Heart right ventricle (tissue), 16 donors: Measurements from ENCODE around the gene SALL3. TPM values are rescaled to one million over a fixed set of nuclear protein-coding genes. Genes with fewer than 3 reads are reported as not detected.

Experiments
- ATAC-seq, 8 donors: fragments of 200-7000 bp; cut with Tn5 transposase; one replicate each; pipeline ENCODE4 v1.9.1; 2020; ENCODE audit warnings: mild to moderate bottlenecking in 8 of 8, moderate library complexity in 8 of 8, moderate number of reproducible peaks in 1 of 8
- DNase-seq, 2 donors: peaks; one replicate each; pipeline ENCODE4 v3.0.0-alpha.2; 2020
- H3K27ac ChIP-seq, 10 donors: fragments of 200-600 bp; sonication (generic) in 2 of 10; one replicate each; pipeline versions ENCODE4 v1.5.0 to v1.8.0; 2020 to 2022; ENCODE audit warnings: mild to moderate bottlenecking in 3 of 10
- H3K27me3 ChIP-seq, 7 donors: fragments of 200-600 bp; one replicate each; pipeline ENCODE4 v1.8.0; 2021 to 2022; ENCODE audit warnings: mild to moderate bottlenecking in 2 of 7
- H3K36me3 ChIP-seq, 9 donors: fragments of 200-600 bp; sonication (generic) in 1 of 9; one replicate each; pipeline versions ENCODE4 v1.5.0 to v1.8.0; 2020 to 2022; ENCODE audit warnings: mild to moderate bottlenecking in 2 of 9
- H3K4me1 ChIP-seq, 9 donors: fragments of 200-600 bp; sonication (generic) in 1 of 9; one replicate each; pipeline versions ENCODE4 v1.5.0 to v1.8.0; 2020 to 2022; ENCODE audit warnings: mild to moderate bottlenecking in 4 of 9
- H3K4me3 ChIP-seq, 10 donors: fragments of 200-600 bp; sonication (generic) in 2 of 10; one replicate each; pipeline versions ENCODE4 v1.5.0 to v1.8.0; 2020 to 2022; ENCODE audit warnings: mild to moderate bottlenecking in 7 of 10, moderate library complexity in 2 of 10
- H3K9me3 ChIP-seq, 11 donors: fragments of 200-600 bp in 10 of 11; sonication (generic) in 2 of 11; one replicate each; pipeline versions ENCODE4 v1.5.0 to v1.8.0; 2013 to 2022; ENCODE audit warnings: mild to moderate bottlenecking in 2 of 11, control low read depth in 1 of 11, moderate library complexity in 1 of 11
- WGBS, 2 donors: extraction: QIAGEN DNeasy Blood & Tissue Kit; methylation state at CpG; one replicate each; pipeline ENCODE4 v1.1.7; 2013; ENCODE audit warnings: inconsistent platforms in 1 of 2; 5-methylcytosine and 5-hydroxymethylcytosine counted together
- intact Hi-C, 10 donors: fragments of 100-400 bp; cut with DNase I; formaldehyde crosslinking; loops; one replicate each; pipeline versions ENCODE4 v1.11.1 to v1.14.2; 2022
- polyA plus RNA-seq, 2 donors: library from polyadenylated mRNA; stranded (reverse); fragments of 200-250 nt; gene quantifications; one replicate each; pipeline ENCODE4 v1.2.3, GENCODE V29; 2013
- total RNA-seq, 10 donors: library from RNA; stranded (reverse); fragmentation: NEBNext Ultra II Directional in 3 of 10; extraction: Animal tissue kit (Norgen Biotek cat#: 25700) in 3 of 10; gene quantifications; one replicate each; pipeline versions ENCODE4 v1.2.1 to v1.2.4, GENCODE V29; 2021 to 2023
- TF ChIP-seq, protein P1 (sequence below), 9 donors: fragments of 200-600 bp; sonication (generic) in 2 of 9; IDR thresholded peaks; one replicate each; pipeline versions ENCODE4 v1.5.0 to v1.8.0; 2021 to 2022; ENCODE audit warnings: antibody characterized with exemption in 9 of 9, mild to moderate bottlenecking in 5 of 9, moderate library complexity in 1 of 9
- donor health status: Arrhythmogenic right ventricular cardiomyopathy.
- donor health status: ischemic (EF 13 %, LVEDD 7.1; RV severe dilation, severe dysfunction).
- donor health status: healthy with polysubstance abuse.
- donor health status: DM: no; HTN: yes; CAD: no.
- donor health status: DM: no; HTN: no; CAD: no.
- donor health status: ischemic (EF 25% LVEDD 6.9; RV normal size, moderate dysfunction).
- donor health status: ischemic (EF 25% LVEDD 5.7; RV mildly dilated, moderate dysfunction).
- donor health status: healthy.
- donor health status: DM: yes; HTN: yes; CAD: no.
- donor health status: Ischemic cardiomyopathy.
- donor health status: ischemic (EF 35%, LVEDD 5.7; RV mildly dilated, moderate dysfunction).
- donor health status: nonischemic (EF 11% LVEDD 7.7; RV severe dilation, severe dysfunction).
- donor health status: DM: yes; HTN: yes; CAD: no.
- donor health status: PGD.
- donor health status: ischemic (EF 29% LVEDD 5.4; RV normal size, mild dysfunction).
- donor health status: nonischemic (EF 23%, LVEDD 6.1; RV moderate dilation, normal function).

The SALL3 gene
- total and polyA plus RNA-seq, 12 donors = 0.06 to 1.2 (median 0.17) TPM; not detected in 1

DNA sequence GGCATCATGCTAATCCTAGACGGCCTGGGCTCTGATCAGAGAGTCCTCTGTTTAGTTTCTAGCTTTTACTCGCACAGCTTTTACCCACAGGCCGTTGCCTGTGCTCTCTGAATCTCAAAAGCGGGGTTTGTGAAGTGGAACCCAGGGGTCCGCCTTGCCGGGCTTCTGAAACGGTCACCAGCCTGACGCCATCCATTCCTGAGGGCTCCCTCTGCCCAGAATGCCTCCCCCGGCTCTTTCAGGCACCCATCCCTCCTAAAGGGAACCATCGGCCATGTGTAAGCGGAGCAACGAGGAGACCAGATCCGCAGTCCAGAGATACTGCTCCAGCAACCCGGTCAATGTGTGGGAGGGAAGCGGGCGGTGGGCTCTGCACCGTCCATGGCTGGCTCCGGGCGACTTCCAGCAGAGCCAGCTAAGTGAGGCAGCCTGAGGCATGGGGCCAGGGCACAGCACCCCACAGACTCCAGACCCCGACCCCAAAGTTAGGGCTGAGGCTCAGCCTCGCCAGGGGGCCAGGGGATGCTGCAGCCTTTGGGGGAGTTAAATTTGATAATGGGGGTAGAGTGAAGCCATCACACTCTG is 28.8 kb downstream of the SALL3 start:
- 88 to 90% methylated on average over 21 of the region's 21 CpGs for WGBS, 2 donors
- Histone ChIP-seq H3K36me3 (no peaks in the 10 kb centered on the region), H3K27ac (no peak overlapping the region), H3K4me3 (no peak overlapping the region), H3K9me3 (peaks cover 0 to 6% (median 0%) of the 10 kb centered on the region in 11 donors), H3K27me3 (peaks cover 0 to 38% (median 15%) of the 10 kb centered on the region in 7 donors), H3K4me1 (no peaks in the 10 kb centered on the region)
- intact Hi-C loops = no loop called here
- TF ChIP-seq, protein P1, sequence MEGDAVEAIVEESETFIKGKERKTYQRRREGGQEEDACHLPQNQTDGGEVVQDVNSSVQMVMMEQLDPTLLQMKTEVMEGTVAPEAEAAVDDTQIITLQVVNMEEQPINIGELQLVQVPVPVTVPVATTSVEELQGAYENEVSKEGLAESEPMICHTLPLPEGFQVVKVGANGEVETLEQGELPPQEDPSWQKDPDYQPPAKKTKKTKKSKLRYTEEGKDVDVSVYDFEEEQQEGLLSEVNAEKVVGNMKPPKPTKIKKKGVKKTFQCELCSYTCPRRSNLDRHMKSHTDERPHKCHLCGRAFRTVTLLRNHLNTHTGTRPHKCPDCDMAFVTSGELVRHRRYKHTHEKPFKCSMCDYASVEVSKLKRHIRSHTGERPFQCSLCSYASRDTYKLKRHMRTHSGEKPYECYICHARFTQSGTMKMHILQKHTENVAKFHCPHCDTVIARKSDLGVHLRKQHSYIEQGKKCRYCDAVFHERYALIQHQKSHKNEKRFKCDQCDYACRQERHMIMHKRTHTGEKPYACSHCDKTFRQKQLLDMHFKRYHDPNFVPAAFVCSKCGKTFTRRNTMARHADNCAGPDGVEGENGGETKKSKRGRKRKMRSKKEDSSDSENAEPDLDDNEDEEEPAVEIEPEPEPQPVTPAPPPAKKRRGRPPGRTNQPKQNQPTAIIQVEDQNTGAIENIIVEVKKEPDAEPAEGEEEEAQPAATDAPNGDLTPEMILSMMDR (IDR thresholded peaks at IDR 0.05) = no peak
- DNase-seq = no peak
- no peak for ATAC-seq

DNA sequence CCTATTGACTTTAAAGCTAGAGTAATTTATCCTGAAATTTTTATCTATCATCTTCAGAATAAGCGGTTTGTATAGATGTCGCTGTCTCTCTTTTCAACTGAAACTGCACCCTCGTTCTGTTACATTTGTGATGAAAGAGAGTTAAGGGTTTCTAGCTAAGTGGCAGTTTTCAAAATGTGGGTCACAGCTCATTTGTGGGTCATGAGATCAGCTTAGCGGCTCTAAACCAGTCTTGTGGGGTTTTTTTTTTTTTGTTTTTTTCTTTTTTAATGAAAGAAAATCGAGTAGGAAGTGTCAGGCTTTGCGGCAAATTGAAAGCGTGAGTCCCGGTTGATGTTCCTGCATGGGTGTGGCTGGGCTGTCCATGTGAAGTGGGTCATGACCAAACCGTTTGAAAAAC is 31.2 kb downstream of the SALL3 start:
- peaks cover 0 to 6% (median 0%) of the 10 kb centered on the region in 11 donors for H3K9me3 ChIP-seq
- H3K4me3 ChIP-seq = no peak overlapping the region
- no peaks in the 10 kb centered on the region for H3K36me3 ChIP-seq
- ATAC-seq = no peak
- 77 to 81% methylated on average over 9 of the region's 9 CpGs for WGBS, 2 donors
- no peak for DNase-seq
- intact Hi-C loops = no loop called here
- H3K27me3 ChIP-seq = peaks cover 0 to 26% (median 16%) of the 10 kb centered on the region in 7 donors
- H3K4me1 ChIP-seq = no peaks in the 10 kb centered on the region
- H3K27ac ChIP-seq = no peak overlapping the region
- TF ChIP-seq, protein P1 (IDR thresholded peaks at IDR 0.05) = no peak

DNA sequence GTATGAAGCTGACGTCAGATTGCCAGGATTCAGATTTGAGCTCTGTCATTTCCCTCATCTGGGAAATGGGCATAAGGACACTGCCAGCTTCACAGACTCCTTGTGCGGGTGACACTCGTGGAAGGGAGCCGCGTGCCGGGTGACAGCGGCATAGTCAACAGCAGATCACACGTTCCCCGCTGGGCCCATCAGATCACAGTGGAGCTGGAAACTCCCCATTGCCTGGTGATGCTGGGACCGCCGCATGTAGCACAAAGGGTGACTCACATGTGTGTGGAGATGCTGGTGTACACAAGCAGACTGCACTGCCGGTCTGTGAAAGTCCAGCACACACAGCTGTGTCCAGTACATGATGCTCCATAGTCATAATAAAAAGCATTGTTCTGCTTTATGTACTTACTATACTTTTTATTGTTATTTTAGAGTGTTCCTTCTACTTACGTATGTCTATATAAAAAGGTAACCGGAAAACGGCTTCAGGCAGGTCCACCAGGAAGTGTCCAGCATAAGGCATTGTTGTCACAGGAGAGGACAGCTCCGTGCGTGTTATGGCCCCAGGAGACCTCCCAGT is 31.8 kb downstream of the SALL3 start:
- no peak for DNase-seq
- intact Hi-C loops = no loop called here
- H3K36me3 ChIP-seq = no peaks in the 10 kb centered on the region
- H3K27ac ChIP-seq = no peak overlapping the region
- no peak for ATAC-seq
- no peak overlapping the region for H3K4me3 ChIP-seq
- WGBS, 2 donors = 78 to 83% methylated on average over 17 of the region's 17 CpGs
- H3K4me1 ChIP-seq = no peaks in the 10 kb centered on the region
- H3K27me3 ChIP-seq = peaks cover 0 to 22% (median 11%) of the 10 kb centered on the region in 7 donors
- peaks cover 0 to 6% (median 0%) of the 10 kb centered on the region in 11 donors for H3K9me3 ChIP-seq
- TF ChIP-seq, protein P1 (IDR thresholded peaks at IDR 0.05) = no peak

DNA sequence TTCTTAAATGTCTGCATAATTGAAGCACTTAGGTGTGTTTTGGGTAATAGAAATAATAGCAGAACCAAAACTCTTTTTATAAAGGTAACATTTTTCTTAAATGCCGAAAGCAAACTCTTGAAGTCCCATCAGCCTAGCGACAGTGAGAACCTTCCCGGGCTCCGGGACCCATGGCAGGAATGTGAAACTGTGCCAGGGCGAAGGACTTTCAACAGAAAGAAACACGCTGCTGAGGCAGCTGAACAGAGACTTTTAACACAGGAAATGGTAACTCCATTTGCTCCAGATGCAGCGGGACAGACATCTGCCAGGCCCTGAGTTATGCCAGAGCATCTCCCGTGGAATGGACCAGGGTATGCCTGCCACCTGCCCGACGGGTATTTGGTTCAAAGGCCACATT is 34.3 kb downstream of the SALL3 start:
- peaks cover 0 to 24% (median 10%) of the 10 kb centered on the region in 7 donors for H3K27me3 ChIP-seq
- WGBS, 2 donors = 67 to 69% methylated on average over 10 of the region's 10 CpGs
- no peaks in the 10 kb centered on the region for H3K36me3 ChIP-seq
- H3K9me3 ChIP-seq = no peaks in the 10 kb centered on the region
- H3K4me1 ChIP-seq = no peaks in the 10 kb centered on the region
- DNase-seq = no peak
- TF ChIP-seq, protein P1 (IDR thresholded peaks at IDR 0.05) = no peak
- intact Hi-C loops = no loop called here
- no peak for ATAC-seq
- H3K4me3 ChIP-seq = no peak overlapping the region
- H3K27ac ChIP-seq = no peak overlapping the region
